Suprapubic skin (tissue), 4 donors: ENCODE results near the gene ADAMTS16.

Experiments used
- CTCF ChIP-seq, 2 donors: fragments of 200-600 bp in 1 of 2; fragments of 450-650 bp in 1 of 2; sonication (generic) in 1 of 2; IDR thresholded peaks; one replicate each; pipeline ENCODE4 v1.5.1; 2016 to 2019; ENCODE audit warnings: antibody characterized with exemption in 2 of 2, mild to moderate bottlenecking in 1 of 2, moderate library complexity in 1 of 2
- EP300 ChIP-seq: sonication (generic); formaldehyde crosslinking; IDR thresholded peaks from one replicate; pipeline ENCODE4 v1.6.1; 2017; ENCODE audit warnings: antibody characterized with exemption
- POLR2A ChIP-seq, 2 donors: fragments of 450-650 bp; IDR thresholded peaks; one replicate each; pipeline ENCODE4 v1.6.1; 2017; ENCODE audit warnings: antibody characterized with exemption in 2 of 2, mild to moderate bottlenecking in 2 of 2, moderate library complexity in 2 of 2
- POLR2AphosphoS5 ChIP-seq, 3 donors: sonication (generic); formaldehyde crosslinking; IDR thresholded peaks; one replicate each; pipeline ENCODE4 v1.6.1; 2017; ENCODE audit warnings: antibody characterized with exemption in 3 of 3

- no peak for TF ChIP-seq POLR2A (IDR thresholded peaks at IDR 0.05)
- TF ChIP-seq CTCF (IDR thresholded peaks at IDR 0.05): no peak
- no peak for TF ChIP-seq EP300
- TF ChIP-seq POLR2AphosphoS5 (IDR thresholded peaks at IDR 0.05): no peak
Measured at GRCh38 chr5:5182508-5183188, 42.5 kb downstream of the ADAMTS16 start.
